Measurements from ENCODE around the gene SH3RF3.

The SH3RF3 gene

GRCh38 chr2:109386004-109386695 is 257.1 kb downstream of the SH3RF3 start:
- no peak for TF ChIP-seq TAF1 (IDR thresholded peaks at IDR 0.05; ENCODE audit: borderline replicate concordance, insufficient read depth, low read length)
- TF ChIP-seq FOXP2 (optimal IDR thresholded peaks at IDR 0.05; ENCODE audit: borderline replicate concordance, extremely low read depth, extremely low read length, insufficient read depth), result no peak
- TF ChIP-seq SIN3A (IDR thresholded peaks at IDR 0.05; ENCODE audit: borderline replicate concordance, insufficient read depth, low read length), result no peak
- TF ChIP-seq POLR2AphosphoS5 (IDR thresholded peaks at IDR 0.05; ENCODE audit: low read depth, low read length), result no peak
- TF ChIP-seq REST (IDR thresholded peaks at IDR 0.05; ENCODE audit: insufficient read depth in 1 of 2, low read depth in 2 of 2, low read length in 2 of 2), result no peak

GRCh38 chr2:109387221-109387735 is 258.3 kb downstream of the SH3RF3 start:
- no peak for TF ChIP-seq REST (IDR thresholded peaks at IDR 0.05; ENCODE audit: insufficient read depth in 1 of 2, low read depth in 2 of 2, low read length in 2 of 2)
- TF ChIP-seq POLR2AphosphoS5 (IDR thresholded peaks at IDR 0.05; ENCODE audit: low read depth, low read length), result no peak
- no peak for TF ChIP-seq TAF1 (IDR thresholded peaks at IDR 0.05; ENCODE audit: borderline replicate concordance, insufficient read depth, low read length)
- TF ChIP-seq FOXP2 (optimal IDR thresholded peaks at IDR 0.05; ENCODE audit: borderline replicate concordance, extremely low read depth, extremely low read length, insufficient read depth), result no peak
- no peak for TF ChIP-seq SIN3A (IDR thresholded peaks at IDR 0.05; ENCODE audit: borderline replicate concordance, insufficient read depth, low read length)

GRCh38 chr2:109387778-109388469 is 258.9 kb downstream of the SH3RF3 start:
- TF ChIP-seq TAF1 (IDR thresholded peaks at IDR 0.05; ENCODE audit: borderline replicate concordance, insufficient read depth, low read length), result no peak
- no peak for TF ChIP-seq REST (IDR thresholded peaks at IDR 0.05; ENCODE audit: insufficient read depth in 1 of 2, low read depth in 2 of 2, low read length in 2 of 2)

GRCh38 chr2:109391243-109391642 is 262.2 kb downstream of the SH3RF3 start:
- TF ChIP-seq SIN3A (IDR thresholded peaks at IDR 0.05; ENCODE audit: borderline replicate concordance, insufficient read depth, low read length) (no peak), REST (IDR thresholded peaks at IDR 0.05; ENCODE audit: insufficient read depth in 1 of 2, low read depth in 2 of 2, low read length in 2 of 2) (no peak), TAF1 (IDR thresholded peaks at IDR 0.05; ENCODE audit: borderline replicate concordance, insufficient read depth, low read length) (no peak), FOXP2 (optimal IDR thresholded peaks at IDR 0.05; ENCODE audit: borderline replicate concordance, extremely low read depth, extremely low read length, insufficient read depth) (no peak), POLR2AphosphoS5 (IDR thresholded peaks at IDR 0.05; ENCODE audit: low read depth, low read length) (no peak)
